Fibroblast of lung (primary cell): Measurements from ENCODE around the gene IMMP2L.

ENCODE experiments used
- CTCF ChIP-seq, 2 donors: IDR thresholded peaks in 1 of 2; conservative IDR thresholded peaks in 1 of 2; 1 replicate in 1 of 2; 2 replicates in 1 of 2; pipeline ENCODE4 v1.5.1; 2011 to 2012; ENCODE audit warnings: low read length in 2 of 2, control low read depth in 1 of 2, inconsistent platforms in 1 of 2, low read depth in 1 of 2, mild to moderate bottlenecking in 1 of 2
- EZH2 ChIP-seq: IDR thresholded peaks from 2 replicates; pipeline ENCODE4 v1.5.1; 2012; ENCODE audit warnings: low read length, control low read depth, mild to moderate bottlenecking; ENCODE audit errors: missing control alignments

GRCh38 chr7:111112439-111112838, 449.9 kb downstream of the IMMP2L start:
- no peak for TF ChIP-seq CTCF (conservative IDR thresholded peaks at IDR 0.05 in 1 of 2, IDR thresholded peaks at IDR 0.05 in 1 of 2; ENCODE audit: low read depth in 1 of 2, low read length in 2 of 2)
- no peak for TF ChIP-seq EZH2
